HepG2 (cell line): ENCODE results near the gene ATN1. TPM values are rescaled to one million over a fixed set of nuclear protein-coding genes. Genes with fewer than 3 reads are reported as not detected.

ENCODE experiments used
- ATAC-seq: fragments of 200-7000 bp; cut with Tn5 transposase; 3 replicates; pipeline ENCODE4 v1.9.1; 2020; ENCODE audit warnings: mild to moderate bottlenecking, moderate library complexity
- BruUV-seq: library from RNA; stranded (reverse); fragments of 400-500 nt; replicated peaks from 2 replicates; lab custom pipeline; 2021; lab: Mats Ljungman, UMichigan
- CTCF ChIA-PET: fragments of 300-600 bp; formaldehyde crosslinking; extraction: SDS; loops from one replicate; lab custom pipeline; 2021; ENCODE audit warnings: low total read pairs, inconsistent platforms, low intra/inter-chr PET ratio; lab: Yijun Ruan, JAX
- POLR2A ChIA-PET: fragments of 350-600 bp; sonication (Branson Sonifier 250); formaldehyde crosslinking; loops from one replicate; lab custom pipeline; 2020; ENCODE audit warnings: antibody characterized with exemption, inconsistent platforms; lab: Yijun Ruan, JAX
- DNase-seq: peaks from one replicate; pipeline ENCODE4 v3.0.0-alpha.2; 2015; ENCODE audit warnings: low spot score
- FAIRE-seq: peaks from 3 replicates; lab custom pipeline; 2011; peaks lifted over from hg19 to GRCh38; lab: Jason Lieb, UNC
- H2AFZ ChIP-seq: one replicate; pipeline ENCODE4 v1.6.1; 2011; ENCODE audit warnings: low read length, inconsistent platforms
- H3K27ac ChIP-seq: fragments of 300-600 bp; 3 replicates; pipeline ENCODE4 v1.8.0; 2011; ENCODE audit warnings: mixed run types, mild to moderate bottlenecking, mixed read lengths, low read length, inconsistent platforms; ENCODE audit not compliant: insufficient read depth; ENCODE audit errors: extremely low read length
- H3K27me3 ChIP-seq, 2 experiments: fragments of 200-600 bp in 1 of 2; 2 replicates in 1 of 2; 3 replicates in 1 of 2; pipeline versions ENCODE4 v1.6.0 to v1.8.0; 2011; ENCODE audit warnings: low read length in 2 of 2, mild to moderate bottlenecking in 2 of 2, moderate library complexity in 2 of 2, inconsistent platforms in 1 of 2; ENCODE audit not compliant: insufficient read depth in 2 of 2, control insufficient read depth in 1 of 2
- H3K36me3 ChIP-seq, 2 experiments: fragments of 200-600 bp in 1 of 2; replicated peaks in 1 of 2; 2 replicates in 1 of 2; 3 replicates in 1 of 2; pipeline versions ENCODE4 v1.5.1 to v1.8.0; 2011; ENCODE audit warnings: low read length in 2 of 2, inconsistent platforms in 1 of 2; ENCODE audit not compliant: insufficient read depth in 2 of 2, control insufficient read depth in 1 of 2
- H3K4me1 ChIP-seq: 2 replicates; pipeline ENCODE4 v1.5.1; 2012; ENCODE audit warnings: low read length, inconsistent platforms; ENCODE audit not compliant: insufficient read depth
- H3K4me2 ChIP-seq: 2 replicates; pipeline ENCODE4 v1.6.0; 2011; ENCODE audit warnings: low read depth, low read length, inconsistent platforms
- H3K4me3 ChIP-seq, 3 experiments: fragments of 200-600 bp in 1 of 3; sonication (generic), shearing (Covaris generic) in 1 of 3; replicated peaks in 1 of 3; 2 replicates each; pipeline ENCODE4 v1.5.1; 2011 to 2016; ENCODE audit warnings: low read length in 3 of 3, inconsistent platforms in 2 of 3, low read depth in 2 of 3, mild to moderate bottlenecking in 2 of 3, control low read depth in 1 of 3, mixed read lengths in 1 of 3; ENCODE audit not compliant: insufficient read depth in 1 of 3
- H3K79me2 ChIP-seq: one replicate; pipeline ENCODE4 v1.6.1; 2011; ENCODE audit warnings: low read length, inconsistent platforms; ENCODE audit not compliant: insufficient read depth
- H3K9ac ChIP-seq: 2 replicates; pipeline ENCODE4 v1.6.0; 2011; ENCODE audit warnings: mild to moderate bottlenecking, low read depth, low read length, inconsistent platforms; ENCODE audit not compliant: insufficient read depth
- H3K9me3 ChIP-seq: 2 replicates; pipeline ENCODE4 v1.5.1; 2012; ENCODE audit warnings: mild to moderate bottlenecking, low read length
- H4K20me1 ChIP-seq: 2 replicates; pipeline ENCODE4 v1.6.0; 2011; ENCODE audit warnings: inconsistent platforms, mild to moderate bottlenecking, low read length, moderate library complexity; ENCODE audit not compliant: insufficient read depth
- AGO2 ChIP-seq: fragments of 200-400 bp; formaldehyde crosslinking; optimal IDR thresholded peaks from 2 replicates; pipeline ENCODE3; 2017; ENCODE audit warnings: mild to moderate bottlenecking, low read depth, low read length, moderate library complexity
- BORCS8-MEF2B ChIP-seq: sonication (generic); formaldehyde crosslinking; IDR thresholded peaks from 2 replicates; pipeline ENCODE4 v1.8.0; 2022; ENCODE audit warnings: mild to moderate bottlenecking, missing genetic modification reagents
- HOXA7 ChIP-seq: sonication (generic); formaldehyde crosslinking; IDR thresholded peaks from 2 replicates; pipeline ENCODE4 v1.8.1; 2022; ENCODE audit warnings: mild to moderate bottlenecking, missing genetic modification reagents, moderate library complexity
- ISL2 ChIP-seq: sonication (generic); formaldehyde crosslinking; IDR thresholded peaks from 2 replicates; pipeline ENCODE4 v1.5.0; 2020; ENCODE audit warnings: missing genetic modification reagents
- KDM3A ChIP-seq: IDR thresholded peaks from 2 replicates; pipeline ENCODE4 v1.6.1; 2018; ENCODE audit warnings: low read depth, missing compliant biosample characterization
- NPAS2 ChIP-seq: sonication (generic); formaldehyde crosslinking; IDR thresholded peaks from 2 replicates; pipeline ENCODE4 v1.8.0; 2022; ENCODE audit warnings: mild to moderate bottlenecking, missing genetic modification reagents, borderline replicate concordance
- NR2C2 ChIP-seq: sonication (generic); formaldehyde crosslinking; IDR thresholded peaks from 2 replicates; pipeline ENCODE4 v1.4.0; 2020; ENCODE audit warnings: missing genetic modification reagents, mild to moderate bottlenecking, moderate library complexity, borderline replicate concordance
- NR3C1 ChIP-seq: sonication (generic); formaldehyde crosslinking; IDR thresholded peaks from 2 replicates; pipeline ENCODE4 v1.4.0; 2020; ENCODE audit warnings: missing genetic modification reagents
- PAF1 ChIP-seq: IDR thresholded peaks from 2 replicates; pipeline ENCODE4 v1.6.1; 2016; ENCODE audit warnings: missing genetic modification reagents, missing compliant biosample characterization
- PHB2 ChIP-seq: fragments of 450-650 bp; IDR thresholded peaks from 2 replicates; pipeline ENCODE4 v1.6.1; 2018; ENCODE audit not compliant: partially characterized antibody
- PHF20 ChIP-seq: sonication (generic); formaldehyde crosslinking; IDR thresholded peaks from 2 replicates; pipeline ENCODE4 v1.5.0; 2020; ENCODE audit warnings: mild to moderate bottlenecking, missing genetic modification reagents
- SAFB2 ChIP-seq: sonication (generic); formaldehyde crosslinking; IDR thresholded peaks from 2 replicates; pipeline ENCODE4 v1.5.1; 2020; ENCODE audit warnings: missing genetic modification reagents, low read depth, mild to moderate bottlenecking, borderline replicate concordance
- SOX6 ChIP-seq, 2 experiments: fragments of 450-650 bp in 1 of 2; sonication (generic) in 1 of 2; formaldehyde crosslinking in 1 of 2; IDR thresholded peaks; 2 replicates each; pipeline versions ENCODE4 v1.4.0 to v1.6.1; 2017 to 2020; ENCODE audit warnings: antibody characterized with exemption in 1 of 2, mild to moderate bottlenecking in 1 of 2, missing genetic modification reagents in 1 of 2
- TMF1 ChIP-seq: sonication (generic); formaldehyde crosslinking; IDR thresholded peaks from 2 replicates; pipeline ENCODE4 v1.8.1; 2022; ENCODE audit warnings: low read depth, missing genetic modification reagents
- YY1 ChIP-seq: IDR thresholded peaks from 2 replicates; pipeline ENCODE4 v1.6.1; 2011; ENCODE audit warnings: low read length, low read depth, moderate library complexity, mild to moderate bottlenecking; ENCODE audit not compliant: insufficient read depth, insufficient replicate concordance
- ZEB1 ChIP-seq: IDR thresholded peaks from 2 replicates; pipeline ENCODE4 v1.6.1; 2012; ENCODE audit warnings: mild to moderate bottlenecking, low read depth, inconsistent platforms; ENCODE audit not compliant: insufficient replicate concordance
- ZNF234 ChIP-seq: sonication (generic); formaldehyde crosslinking; conservative IDR thresholded peaks from 2 replicates; pipeline ENCODE4 v1.5.1; 2020; ENCODE audit warnings: mild to moderate bottlenecking, missing genetic modification reagents
- ZNF550 ChIP-seq: sonication (generic); formaldehyde crosslinking; IDR thresholded peaks from 2 replicates; pipeline ENCODE4 v1.4.0; 2020; ENCODE audit warnings: mild to moderate bottlenecking, missing genetic modification reagents, borderline replicate concordance
- ZNF780A ChIP-seq: sonication (generic); formaldehyde crosslinking; IDR thresholded peaks from 2 replicates; pipeline ENCODE4 v1.8.0; 2022; ENCODE audit warnings: mild to moderate bottlenecking, missing genetic modification reagents, moderate library complexity
- WGBS: methylation state at CpG from one replicate; pipeline ENCODE4 v1.1.6; 2017; ENCODE audit warnings: low lambda C conversion rate; 5-methylcytosine and 5-hydroxymethylcytosine counted together
- in situ Hi-C: cut with HindIII; loops from 2 replicates; pipeline ENCODE4 v1.10.0; 2017; ENCODE audit warnings: low pct_unique_long_range_greater_than_20kb; ENCODE audit not compliant: extremely low pct_ligation_motif_present
- intact Hi-C: fragments of 100-400 bp; cut with micrococcal nuclease; formaldehyde crosslinking; loops from one replicate; pipeline ENCODE4 v1.10.0; 2022; ENCODE audit not compliant: unreplicated experiment
- polyA plus RNA-seq, 8 experiments: library from polyadenylated mRNA; depleted of rRNA in 3 of 8; stranded (reverse) in 7 of 8; unstranded in 1 of 8; fragments of >200 nt; fragmentation: Illumina TruSeq in 4 of 8; extraction: Trizol in 4 of 8; gene quantifications; 2 replicates each; pipeline versions ENCODE4 v1.2.1 to v1.2.3, GENCODE V29; 2011 to 2016; ENCODE audit warnings: low read depth in 4 of 8, missing spikeins in 1 of 8, mixed read lengths in 1 of 8; ENCODE audit not compliant: insufficient read depth in 1 of 8
- total RNA-seq, 5 experiments: library from RNA; depleted of rRNA; stranded (reverse); fragments of >200 nt; fragmentation: Illumina TruSeq; extraction: Trizol; gene quantifications; 2 replicates each; pipeline ENCODE4 v1.2.3, GENCODE V29; 2016; ENCODE audit warnings: low read depth in 1 of 5
- TF ChIP-seq, protein P1 (sequence below): sonication (generic); formaldehyde crosslinking; IDR thresholded peaks from 2 replicates; pipeline ENCODE4 v1.4.0; 2020; ENCODE audit warnings: missing genetic modification reagents, mild to moderate bottlenecking, borderline replicate concordance
- TF ChIP-seq, protein P2 (sequence below): sonication (generic); formaldehyde crosslinking; IDR thresholded peaks from 2 replicates; pipeline ENCODE4 v1.5.0; 2020; ENCODE audit warnings: missing genetic modification reagents
- TF ChIP-seq, protein P3 (sequence below): sonication (generic); formaldehyde crosslinking; IDR thresholded peaks from 2 replicates; pipeline ENCODE4 v1.8.0; 2022; ENCODE audit warnings: missing genetic modification reagents, low read depth, mild to moderate bottlenecking, borderline replicate concordance
- TF ChIP-seq, protein P4 (sequence below): sonication (generic); formaldehyde crosslinking; IDR thresholded peaks from 2 replicates; pipeline ENCODE4 v1.8.1; 2023; ENCODE audit warnings: mild to moderate bottlenecking, missing genetic modification reagents, borderline replicate concordance

ATN1 gene
- total and polyA plus RNA-seq, 2 of the 13 experiments (the other 11 are each of a cell fraction or from before 2014, with no cell fraction given): 2.1 to 8.6 TPM

DNA sequence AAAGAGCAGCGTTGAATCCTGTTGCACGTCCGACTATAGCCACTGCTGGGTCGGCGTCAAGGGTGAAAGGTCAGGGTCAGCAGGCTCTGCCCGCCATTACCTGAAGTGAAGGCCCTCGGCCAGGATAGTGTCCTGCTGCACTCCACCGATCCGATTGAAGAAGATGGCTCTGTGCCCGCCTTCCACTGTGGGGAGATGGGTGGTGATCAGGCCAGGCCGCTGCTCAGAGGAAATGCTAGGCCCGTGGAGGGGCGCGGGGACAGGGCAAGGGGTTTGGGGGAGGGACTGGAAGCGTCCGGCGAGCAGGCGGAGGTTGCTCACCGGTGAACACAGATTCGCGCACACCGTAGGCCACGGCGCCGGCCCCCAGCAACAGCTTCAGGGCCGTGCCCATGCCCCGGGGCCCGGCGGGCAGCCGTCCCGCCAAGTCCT, 42.4 kb downstream of the ATN1 start:
- Histone ChIP-seq H3K4me3 (peak overlapping the region; percentile 81 to 99 (median 85)), H3K9me3 (no peaks in the 10 kb centered on the region), H3K4me1 (peaks cover 41% of the 10 kb centered on the region), H3K27me3 (no peaks in the 10 kb centered on the region; a peak in 1 of 5 replicates), H3K4me2 (peak overlapping the region; percentile 97), H3K36me3 (peaks cover 30 to 52% of the 10 kb centered on the region in 2 experiments), H3K79me2 (peaks cover 49% of the 10 kb centered on the region), H4K20me1 (no peaks in the 10 kb centered on the region; the same call in 1 of the 2 replicates), H3K27ac (peak overlapping the region; percentile 95), H2AFZ (no peak overlapping the region), H3K9ac (peak overlapping the region; percentile 91)
- ATAC-seq (peak; percentile 63), DNase-seq (peak; percentile 36), FAIRE-seq (no peak)
- no CpG with 5 or more reads among the region's 31 CpGs for WGBS
- POLR2A ChIA-PET: interaction anchor here (0.6 to 3.2 kb wide), 7 partner anchors 9 to 159 kb away, joined by 3 to 42 read pairs (median 3); partner anchors contain the start of genes C12orf57, RBP5, RNU7-1 and SPSB2
- BruUV-seq: TSS peak; percentile 53
- intact Hi-C loops (loop anchor here (1.0 kb wide), 1 partner anchor 48 kb away; the partner anchor contains the start of gene LPCAT3), in situ Hi-C loops (no loop called here)
- CTCF ChIA-PET: interaction anchor here (0.9 kb wide), 1 partner anchor 139 kb away, joined by 3 read pairs; the partner anchor contains the start of gene C1RL
- no peak for TF ChIP-seq ISL2 (CRISPR knock-in tag)
- TF ChIP-seq, protein P1, sequence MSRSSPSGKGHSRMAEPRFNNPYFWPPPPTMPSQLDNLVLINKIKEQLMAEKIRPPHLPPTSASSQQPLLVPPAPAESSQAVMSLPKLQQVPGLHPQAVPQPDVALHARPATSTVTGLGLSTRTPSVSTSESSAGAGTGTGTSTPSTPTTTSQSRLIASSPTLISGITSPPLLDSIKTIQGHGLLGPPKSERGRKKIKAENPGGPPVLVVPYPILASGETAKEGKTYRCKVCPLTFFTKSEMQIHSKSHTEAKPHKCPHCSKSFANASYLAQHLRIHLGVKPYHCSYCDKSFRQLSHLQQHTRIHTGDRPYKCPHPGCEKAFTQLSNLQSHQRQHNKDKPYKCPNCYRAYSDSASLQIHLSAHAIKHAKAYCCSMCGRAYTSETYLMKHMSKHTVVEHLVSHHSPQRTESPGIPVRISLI (CRISPR knock-in tag): no peak
- no peak for TF ChIP-seq NPAS2
- no peak for TF ChIP-seq ZNF550 (CRISPR knock-in tag)
- TF ChIP-seq, protein P2, sequence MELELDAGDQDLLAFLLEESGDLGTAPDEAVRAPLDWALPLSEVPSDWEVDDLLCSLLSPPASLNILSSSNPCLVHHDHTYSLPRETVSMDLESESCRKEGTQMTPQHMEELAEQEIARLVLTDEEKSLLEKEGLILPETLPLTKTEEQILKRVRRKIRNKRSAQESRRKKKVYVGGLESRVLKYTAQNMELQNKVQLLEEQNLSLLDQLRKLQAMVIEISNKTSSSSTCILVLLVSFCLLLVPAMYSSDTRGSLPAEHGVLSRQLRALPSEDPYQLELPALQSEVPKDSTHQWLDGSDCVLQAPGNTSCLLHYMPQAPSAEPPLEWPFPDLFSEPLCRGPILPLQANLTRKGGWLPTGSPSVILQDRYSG (CRISPR knock-in tag): no peak
- TF ChIP-seq PHB2: no peak
- TF ChIP-seq, protein P3, sequence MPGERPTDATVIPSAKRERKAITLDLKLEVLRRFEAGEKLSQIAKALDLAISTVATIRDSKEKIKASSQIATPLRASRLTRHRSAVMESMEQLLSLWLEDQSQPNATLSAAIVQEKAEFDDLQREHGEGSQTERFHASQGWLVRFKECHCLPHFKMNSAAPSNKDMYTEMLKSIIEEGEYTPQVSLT (CRISPR knock-in tag): no peak
- TF ChIP-seq BORCS8-MEF2B (CRISPR knock-in tag): 0 out of 2 replicates have a peak, but pooled peaks have one; percentile 12
- TF ChIP-seq ZNF234 (CRISPR knock-in tag): no peak
- no peak for TF ChIP-seq PAF1 (CRISPR knock-in tag)
- TF ChIP-seq PHF20 (CRISPR knock-in tag): no peak
- no peak for TF ChIP-seq ZEB1
- TF ChIP-seq TMF1: no peak
- TF ChIP-seq AGO2: no peak
- 0 out of 2 replicates have a peak, but pooled peaks have one; percentile 74 for TF ChIP-seq KDM3A (CRISPR knock-in tag)
- TF ChIP-seq ZNF780A (CRISPR knock-in tag): no peak
- peak; percentile 97 for TF ChIP-seq NR2C2
- TF ChIP-seq SAFB2: no peak
- peak; percentile 66 for TF ChIP-seq YY1
- TF ChIP-seq NR3C1 (CRISPR knock-in tag): no peak
- TF ChIP-seq, protein P4, sequence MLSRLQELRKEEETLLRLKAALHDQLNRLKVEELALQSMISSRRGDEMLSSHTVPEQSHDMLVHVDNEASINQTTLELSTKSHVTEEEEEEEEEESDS (CRISPR knock-in tag): no peak
- no peak for TF ChIP-seq HOXA7 (CRISPR knock-in tag)
- no peak for TF ChIP-seq SOX6 (IDR thresholded peaks at IDR 0.05)
- no peak for TF ChIP-seq SOX6 (CRISPR knock-in tag; IDR thresholded peaks at IDR 0.05)
